Erythroblast (primary cell): ENCODE data around the gene AP3S2.

Source experiments
- GATA1 ChIP-seq: IDR thresholded peaks from 2 replicates; pipeline ENCODE4 v1.6.1; 2011; ENCODE audit warnings: low read depth, mild to moderate bottlenecking, control low read depth, low read length, moderate library complexity
- POLR2A ChIP-seq: IDR thresholded peaks from 2 replicates; pipeline ENCODE4 v1.6.1; 2011; ENCODE audit warnings: mild to moderate bottlenecking, low read length

- no peak for TF ChIP-seq POLR2A
- TF ChIP-seq GATA1 = no peak
These were observed 79.6 kb downstream of the AP3S2 start for GRCh38 chr15:89814112-89814742.
